Measurements from ENCODE around the gene PARP16.

PARP16 gene

GRCh38 chr15:65305776-65306175 lies 19.1 kb upstream of the PARP16 start:
- in situ Hi-C loops (cut with MboI; ENCODE audit: low pct_unique_long_range_greater_than_20kb, low sequenced_read_pairs, unreplicated experiment) = no loop called here
- TF ChIP-seq, protein P1, sequence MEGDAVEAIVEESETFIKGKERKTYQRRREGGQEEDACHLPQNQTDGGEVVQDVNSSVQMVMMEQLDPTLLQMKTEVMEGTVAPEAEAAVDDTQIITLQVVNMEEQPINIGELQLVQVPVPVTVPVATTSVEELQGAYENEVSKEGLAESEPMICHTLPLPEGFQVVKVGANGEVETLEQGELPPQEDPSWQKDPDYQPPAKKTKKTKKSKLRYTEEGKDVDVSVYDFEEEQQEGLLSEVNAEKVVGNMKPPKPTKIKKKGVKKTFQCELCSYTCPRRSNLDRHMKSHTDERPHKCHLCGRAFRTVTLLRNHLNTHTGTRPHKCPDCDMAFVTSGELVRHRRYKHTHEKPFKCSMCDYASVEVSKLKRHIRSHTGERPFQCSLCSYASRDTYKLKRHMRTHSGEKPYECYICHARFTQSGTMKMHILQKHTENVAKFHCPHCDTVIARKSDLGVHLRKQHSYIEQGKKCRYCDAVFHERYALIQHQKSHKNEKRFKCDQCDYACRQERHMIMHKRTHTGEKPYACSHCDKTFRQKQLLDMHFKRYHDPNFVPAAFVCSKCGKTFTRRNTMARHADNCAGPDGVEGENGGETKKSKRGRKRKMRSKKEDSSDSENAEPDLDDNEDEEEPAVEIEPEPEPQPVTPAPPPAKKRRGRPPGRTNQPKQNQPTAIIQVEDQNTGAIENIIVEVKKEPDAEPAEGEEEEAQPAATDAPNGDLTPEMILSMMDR (IDR thresholded peaks at IDR 0.05; ENCODE audit: extremely low read depth, insufficient read depth, missing control alignments) = no peak
- no peak for DNase-seq (ENCODE audit: low spot score)

GRCh38 chr15:65305150-65305758 lies 18.6 kb upstream of the PARP16 start:
- DNase-seq (ENCODE audit: low spot score) = peak; percentile 33
- TF ChIP-seq, protein P1 (IDR thresholded peaks at IDR 0.05; ENCODE audit: extremely low read depth, insufficient read depth, missing control alignments) = no peak
- in situ Hi-C loops (cut with MboI; ENCODE audit: low pct_unique_long_range_greater_than_20kb, low sequenced_read_pairs, unreplicated experiment) = no loop called here

DNA sequence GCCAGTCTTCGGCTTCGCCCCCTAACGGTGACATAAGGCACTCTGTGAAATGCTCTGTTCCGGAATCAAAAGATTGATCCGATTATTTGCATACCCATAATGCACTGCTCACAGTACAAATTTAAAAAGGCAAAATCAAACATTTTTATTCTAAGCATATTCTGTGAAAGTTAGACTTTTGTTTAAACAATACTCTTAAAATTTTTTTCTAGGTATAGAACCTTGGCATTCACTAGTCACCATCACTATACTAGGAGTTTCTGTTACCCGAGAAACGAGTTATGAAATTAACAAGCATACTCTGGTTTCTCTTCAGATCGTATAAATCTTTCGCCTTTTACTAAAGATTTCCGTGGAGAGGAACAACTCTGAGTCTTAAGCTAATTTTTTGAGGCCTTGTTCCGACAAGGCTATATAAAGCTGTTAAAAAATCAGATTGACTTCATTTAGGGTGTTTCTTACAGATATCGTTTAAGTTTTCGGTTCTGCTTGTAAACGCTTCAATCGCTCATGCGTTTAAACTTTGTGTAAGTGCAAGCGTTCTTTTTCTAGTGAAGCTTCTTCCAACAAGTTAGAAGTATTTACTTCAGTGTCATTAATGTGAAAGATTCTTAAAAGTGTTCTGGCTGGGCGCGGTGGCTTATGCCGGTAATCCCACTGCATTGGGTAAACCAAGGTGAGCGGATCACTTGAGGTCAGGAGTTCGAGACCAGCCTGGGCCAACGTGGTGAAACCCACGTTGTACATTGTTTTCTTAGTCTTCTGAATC lies 17.9 kb upstream of the PARP16 start, which contains the start of gene RNU5B-1:
Gene RNU5B-1 (plus strand): TSS at position 297 of the 769 bp plus-strand sequence.
- in situ Hi-C loops (cut with MboI; ENCODE audit: low pct_unique_long_range_greater_than_20kb, low sequenced_read_pairs, unreplicated experiment) = no loop called here
- peak; percentile 85 for DNase-seq (ENCODE audit: low spot score)
- TF ChIP-seq, protein P1 (IDR thresholded peaks at IDR 0.05; ENCODE audit: extremely low read depth, insufficient read depth, missing control alignments) = peak; percentile 86

DNA sequence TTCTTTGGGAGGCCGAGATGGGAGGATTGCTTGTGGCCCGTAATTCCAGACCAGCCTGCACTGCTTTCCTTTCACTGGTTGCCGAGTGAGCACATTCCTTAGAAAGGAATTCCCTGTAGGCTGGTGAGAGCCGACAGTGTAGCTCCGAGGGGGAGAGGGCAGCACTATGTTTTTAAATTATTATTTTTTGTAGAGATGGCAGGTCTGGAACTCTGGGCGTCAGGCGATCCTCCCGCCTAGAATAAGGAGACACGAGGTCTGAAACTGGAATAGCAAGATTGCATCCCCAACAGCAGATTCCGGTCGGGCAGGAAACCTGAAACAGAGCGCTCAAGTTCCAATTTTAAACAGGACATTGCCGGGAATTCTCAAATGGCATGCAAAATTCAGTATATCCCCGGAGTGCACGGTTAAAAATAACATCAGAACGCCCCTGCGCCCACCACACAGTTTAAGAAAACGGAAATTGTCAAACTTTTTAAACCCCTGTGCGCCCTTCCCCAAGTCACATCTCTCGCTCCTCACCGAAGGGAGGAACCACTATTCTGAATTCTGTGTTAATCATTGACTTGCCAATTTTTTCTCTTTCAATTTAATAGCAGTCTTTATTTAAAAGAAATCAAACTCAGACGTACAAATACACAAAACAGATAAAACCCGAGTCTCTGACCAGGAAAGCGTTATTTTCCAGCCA lies 17.2 kb upstream of the PARP16 start:
- TF ChIP-seq, protein P1 (IDR thresholded peaks at IDR 0.05; ENCODE audit: extremely low read depth, insufficient read depth, missing control alignments) = no peak
- DNase-seq (ENCODE audit: low spot score) = no peak
- in situ Hi-C loops (cut with MboI; ENCODE audit: low pct_unique_long_range_greater_than_20kb, low sequenced_read_pairs, unreplicated experiment) = no loop called here

GRCh38 chr15:65302061-65302460 lies 15.4 kb upstream of the PARP16 start:
- no peak for DNase-seq (ENCODE audit: low spot score)
- in situ Hi-C loops (cut with MboI; ENCODE audit: low pct_unique_long_range_greater_than_20kb, low sequenced_read_pairs, unreplicated experiment) = no loop called here
- TF ChIP-seq, protein P1 (IDR thresholded peaks at IDR 0.05; ENCODE audit: extremely low read depth, insufficient read depth, missing control alignments) = no peak

- in situ Hi-C loops (cut with MboI; ENCODE audit: low pct_unique_long_range_greater_than_20kb, low sequenced_read_pairs, unreplicated experiment) = no loop called here
- TF ChIP-seq, protein P1 (IDR thresholded peaks at IDR 0.05; ENCODE audit: extremely low read depth, insufficient read depth, missing control alignments) = no peak
- DNase-seq (ENCODE audit: low spot score) = no peak
Measured at GRCh38 chr15:65300924-65301441, 14.3 kb upstream of the PARP16 start.
